22Rv1 (cell line): Measurements from ENCODE around the gene BHMT2.

Source experiments
- ZFX ChIP-seq: fragments of 450-650 bp; IDR thresholded peaks from 2 replicates; pipeline ENCODE4 v1.6.1; 2017; ENCODE audit warnings: antibody characterized with exemption, borderline replicate concordance
- TF ChIP-seq, protein P1 (sequence below): fragments of 450-650 bp; IDR thresholded peaks from 2 replicates; pipeline ENCODE4 v1.5.1; 2017; ENCODE audit warnings: mild to moderate bottlenecking

DNA sequence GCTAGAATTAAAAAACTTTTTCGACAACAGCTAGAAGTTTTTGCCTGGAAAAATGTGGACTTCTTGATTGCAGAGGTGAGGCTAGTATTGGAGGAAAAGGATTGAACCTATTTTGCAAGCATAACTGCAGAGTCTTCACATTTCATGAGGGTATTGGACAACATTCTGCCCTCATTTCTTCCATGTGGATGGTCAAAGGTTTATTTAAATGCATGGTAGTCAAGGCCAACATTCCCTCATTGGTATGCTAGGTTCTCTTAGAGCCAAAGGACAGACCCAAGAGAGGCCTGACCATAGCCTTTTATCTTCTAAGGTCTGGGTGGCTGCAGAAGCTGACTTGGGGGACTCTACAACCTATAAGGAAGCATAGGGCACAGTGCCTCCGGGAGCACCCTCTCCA, 11.2 kb downstream of the BHMT2 start:
- TF ChIP-seq, protein P1, sequence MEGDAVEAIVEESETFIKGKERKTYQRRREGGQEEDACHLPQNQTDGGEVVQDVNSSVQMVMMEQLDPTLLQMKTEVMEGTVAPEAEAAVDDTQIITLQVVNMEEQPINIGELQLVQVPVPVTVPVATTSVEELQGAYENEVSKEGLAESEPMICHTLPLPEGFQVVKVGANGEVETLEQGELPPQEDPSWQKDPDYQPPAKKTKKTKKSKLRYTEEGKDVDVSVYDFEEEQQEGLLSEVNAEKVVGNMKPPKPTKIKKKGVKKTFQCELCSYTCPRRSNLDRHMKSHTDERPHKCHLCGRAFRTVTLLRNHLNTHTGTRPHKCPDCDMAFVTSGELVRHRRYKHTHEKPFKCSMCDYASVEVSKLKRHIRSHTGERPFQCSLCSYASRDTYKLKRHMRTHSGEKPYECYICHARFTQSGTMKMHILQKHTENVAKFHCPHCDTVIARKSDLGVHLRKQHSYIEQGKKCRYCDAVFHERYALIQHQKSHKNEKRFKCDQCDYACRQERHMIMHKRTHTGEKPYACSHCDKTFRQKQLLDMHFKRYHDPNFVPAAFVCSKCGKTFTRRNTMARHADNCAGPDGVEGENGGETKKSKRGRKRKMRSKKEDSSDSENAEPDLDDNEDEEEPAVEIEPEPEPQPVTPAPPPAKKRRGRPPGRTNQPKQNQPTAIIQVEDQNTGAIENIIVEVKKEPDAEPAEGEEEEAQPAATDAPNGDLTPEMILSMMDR = no peak
- TF ChIP-seq ZFX = no peak
